Renal cortical epithelial cell (primary cell): Measurements from ENCODE around the gene OPCML. TPM values are rescaled to one million over a fixed set of nuclear protein-coding genes. Genes with fewer than 3 reads are reported as not detected.

Experiments
- DNase-seq: peaks from one replicate; pipeline ENCODE4 v3.0.0-alpha.2; 2011; ENCODE audit warnings: low read depth
- total RNA-seq: library from RNA; depleted of rRNA; stranded (reverse); fragments of >200 nt; gene quantifications from 2 replicates; pipeline ENCODE4 v1.2.3, GENCODE V29; 2014

OPCML gene
- total RNA-seq, 1 donor from 2014 or later: not detected

DNA sequence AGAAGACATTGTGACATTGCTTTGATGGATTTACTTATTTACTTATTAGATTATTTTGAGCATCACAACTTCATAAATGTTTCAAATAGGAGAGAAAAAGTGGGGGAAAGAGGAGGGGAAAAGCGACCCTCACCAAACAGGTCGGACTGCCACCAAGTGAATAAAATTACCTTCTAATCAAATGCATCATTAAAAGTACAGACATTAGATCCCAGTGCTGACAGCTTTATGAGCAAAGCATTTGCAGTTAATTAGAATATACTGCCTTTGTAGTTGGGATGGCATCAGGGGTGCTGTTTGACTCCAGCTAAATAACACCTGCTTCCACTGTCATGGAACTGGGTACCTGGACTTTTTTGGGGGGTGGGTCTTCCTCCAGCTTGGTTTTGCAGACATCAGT, 299.6 kb downstream of the OPCML start:
- no peak for DNase-seq

- DNase-seq: no peak
Observed at GRCh38 chr11:133230431-133230830, 301.9 kb downstream of the OPCML start.

DNA sequence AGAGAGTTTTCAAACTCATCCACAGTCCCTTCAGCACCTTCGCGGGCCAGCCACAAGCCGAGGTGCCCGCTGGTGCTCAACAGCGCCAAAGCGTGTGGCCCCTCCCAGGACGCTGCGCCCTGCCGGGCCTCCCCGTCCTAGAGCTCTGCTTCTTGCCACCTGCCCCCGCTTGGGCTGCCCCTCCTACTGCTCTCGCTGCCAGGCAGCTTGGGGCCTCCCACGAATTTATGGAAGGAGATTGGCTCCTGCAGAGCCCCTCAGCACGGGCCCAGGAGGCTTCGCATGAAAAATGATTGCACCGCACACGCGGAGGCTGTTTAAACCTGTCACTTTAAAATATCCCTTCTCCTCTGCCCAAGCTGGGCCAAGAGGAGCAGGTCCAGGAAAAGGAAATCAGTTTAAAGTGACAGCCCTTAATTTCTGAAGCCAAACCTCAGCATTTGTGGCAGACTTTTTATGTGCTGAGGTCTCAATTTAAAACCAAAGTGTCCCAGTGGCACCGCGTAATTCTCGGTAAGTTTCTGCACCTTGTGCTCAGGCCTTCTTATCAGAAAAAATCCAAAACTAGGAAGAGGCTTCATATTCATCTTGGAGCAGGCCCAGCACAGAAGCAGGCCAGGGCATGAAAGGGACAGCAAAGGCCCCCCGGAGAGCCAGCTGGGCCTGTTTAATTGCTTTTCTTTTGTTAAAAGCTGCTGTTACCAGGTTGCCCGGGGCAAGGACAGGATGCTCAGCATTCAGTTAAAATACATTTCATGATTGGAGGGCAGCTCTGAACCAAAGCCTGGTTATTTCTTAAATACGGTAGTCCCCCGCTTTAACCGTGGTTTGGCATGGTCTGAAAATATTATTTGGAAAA, 303.6 kb downstream of the OPCML start:
- no peak for DNase-seq

- DNase-seq: no peak
Observed at GRCh38 chr11:133227632-133228111, 304.6 kb downstream of the OPCML start.

DNA sequence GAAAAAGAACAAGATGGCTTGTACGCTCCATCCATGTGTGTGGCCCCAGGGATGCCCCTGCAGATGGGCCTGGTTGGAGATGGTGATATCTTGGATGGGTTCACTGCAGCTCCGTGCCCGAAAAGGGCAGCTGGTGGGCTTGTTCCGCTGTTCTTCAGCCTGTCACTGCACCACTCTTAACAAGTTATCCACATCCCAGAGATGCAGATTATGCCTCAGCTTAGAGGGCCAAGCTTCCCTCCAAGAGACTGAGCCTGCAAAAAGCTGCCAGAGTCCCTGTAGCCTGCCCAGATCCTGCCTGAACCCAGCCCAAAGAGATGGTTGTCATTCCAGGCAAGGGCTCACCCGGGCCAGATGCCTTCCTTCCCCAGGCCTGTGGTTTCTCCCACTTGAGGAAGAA, 308.0 kb downstream of the OPCML start:
- no peak for DNase-seq

GRCh38 chr11:133222425-133223330, 309.6 kb downstream of the OPCML start:
- DNase-seq: no peak

DNA sequence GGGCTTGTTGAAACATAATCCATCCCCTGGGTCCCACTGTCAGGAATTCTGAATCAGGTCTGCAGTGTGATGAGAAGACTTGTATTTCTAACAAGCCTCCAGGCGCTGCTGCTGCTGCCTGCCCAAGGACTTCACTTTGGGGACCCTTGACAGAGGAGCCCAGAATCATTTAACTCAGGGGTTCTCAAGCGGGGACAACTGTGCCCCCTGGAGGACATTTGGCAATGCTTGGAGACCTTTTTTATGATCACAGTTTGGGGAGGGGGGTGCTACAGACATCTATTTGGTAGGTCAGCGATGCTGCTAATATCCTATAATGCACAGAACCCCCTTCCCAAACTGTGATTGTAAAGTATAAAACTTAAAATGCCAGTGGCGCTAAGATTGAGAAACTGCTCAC, 312.8 kb downstream of the OPCML start:
- no peak for DNase-seq

- DNase-seq: no peak
Observed at GRCh38 chr11:133216813-133217212, 315.5 kb downstream of the OPCML start.

- DNase-seq: no peak
Observed at GRCh38 chr11:133215596-133216230, 316.6 kb downstream of the OPCML start.

DNA sequence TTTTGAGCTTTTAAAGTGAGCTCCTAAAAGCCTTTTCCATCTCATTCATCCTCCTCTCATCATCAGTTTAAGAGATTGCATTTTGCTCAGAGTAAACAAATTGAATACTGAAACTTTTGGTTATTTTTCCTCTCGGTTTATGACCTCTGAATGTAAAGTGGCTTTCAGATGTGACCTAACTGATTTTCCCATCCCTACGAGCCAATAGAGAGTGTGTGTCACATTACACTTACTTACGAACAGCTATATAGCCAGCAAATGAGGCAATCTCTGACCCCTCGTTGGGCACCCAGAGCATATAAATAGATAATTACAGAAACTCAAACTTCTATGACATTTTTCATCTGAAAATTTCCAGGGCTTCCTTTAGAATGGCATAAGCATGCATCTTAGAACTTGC, 317.7 kb downstream of the OPCML start:
- DNase-seq: no peak

DNA sequence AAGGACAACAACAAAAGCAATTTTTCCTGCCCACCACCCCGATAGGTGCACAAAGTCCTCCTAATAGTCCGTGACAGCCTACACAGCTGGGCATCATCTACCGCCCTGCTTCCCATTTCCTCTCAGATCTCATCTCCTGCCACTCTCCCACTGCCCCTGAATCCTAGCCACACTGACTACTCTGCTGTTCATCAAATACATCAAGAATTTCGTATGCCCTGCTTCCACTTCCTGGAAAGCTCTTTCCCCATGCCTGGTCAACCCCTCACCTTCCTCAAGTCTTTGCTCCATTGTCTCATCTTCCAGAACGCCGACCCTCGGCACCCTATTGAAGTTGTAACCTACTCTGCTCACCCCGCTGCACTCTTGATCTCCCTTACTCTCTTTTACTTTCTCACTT, 320.1 kb downstream of the OPCML start:
- no peak for DNase-seq

DNA sequence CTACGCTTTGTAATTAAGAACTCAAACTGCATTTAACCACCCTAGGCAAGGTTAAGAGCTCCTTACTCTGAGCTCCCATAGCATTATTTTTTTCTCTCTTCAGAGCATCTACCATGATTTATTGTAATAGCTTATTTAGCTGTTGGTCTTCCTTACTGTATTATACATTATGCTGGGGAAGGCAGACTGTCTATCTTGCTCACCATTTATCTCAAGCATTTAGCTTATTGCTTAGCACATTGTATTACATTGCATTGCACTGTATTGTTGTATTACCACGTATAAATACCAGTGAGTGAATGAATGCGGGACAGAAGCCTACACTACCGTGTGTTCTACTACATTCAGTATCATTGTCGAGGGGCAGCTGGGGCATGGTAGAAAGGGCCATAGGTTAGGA, 324.3 kb downstream of the OPCML start:
- DNase-seq: no peak

DNA sequence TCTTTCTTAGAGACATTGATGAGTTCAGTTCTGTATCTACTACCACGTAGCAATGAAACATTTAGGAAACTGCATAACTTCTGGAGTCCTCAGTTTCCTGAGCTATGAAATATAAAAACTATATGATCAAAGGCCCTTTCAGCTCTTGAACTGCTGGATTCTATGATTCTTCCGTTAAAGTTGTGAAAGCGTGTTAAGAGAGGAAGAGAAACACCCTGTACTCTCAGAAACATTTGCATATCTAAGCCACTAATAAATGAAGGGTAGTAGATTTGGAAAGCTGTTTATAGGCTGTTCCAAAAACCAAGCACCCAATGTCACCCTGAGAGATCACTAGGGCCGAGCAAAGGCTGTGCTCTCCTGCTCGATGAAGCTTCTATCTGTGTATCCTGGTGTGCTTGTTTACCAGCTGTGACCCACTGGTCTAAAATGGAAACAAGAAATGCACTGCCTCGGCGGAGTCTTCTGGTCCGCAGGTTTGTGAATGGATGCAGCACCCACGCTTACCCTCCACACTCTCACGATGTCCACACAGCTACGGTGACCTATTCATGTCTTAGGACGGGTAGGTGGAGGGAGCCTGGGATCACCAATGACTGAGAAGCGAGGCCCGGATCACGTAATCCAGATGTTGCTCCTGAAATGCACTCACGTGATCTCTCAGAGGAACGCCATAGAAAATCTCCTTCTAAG, 325.8 kb downstream of the OPCML start:
- no peak for DNase-seq

DNA sequence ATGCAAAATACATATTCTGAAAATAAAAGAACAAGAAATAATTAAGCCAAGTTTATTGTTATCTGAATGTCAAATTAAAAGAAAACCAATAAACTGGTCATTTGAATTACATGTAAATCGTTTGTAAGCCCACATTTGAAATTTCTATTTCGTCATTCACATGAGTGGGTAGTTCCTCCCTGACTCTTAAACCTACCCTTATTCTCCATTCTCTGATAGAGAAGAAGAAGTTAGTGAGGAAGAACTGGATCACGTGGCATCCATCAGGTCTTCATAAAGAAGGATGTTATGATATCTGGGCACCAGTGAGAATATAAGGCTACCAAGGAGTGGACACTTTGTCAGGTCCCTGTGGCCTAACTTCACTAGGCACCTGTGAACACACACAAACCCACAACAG, 328.1 kb downstream of the OPCML start:
- no peak for DNase-seq

DNA sequence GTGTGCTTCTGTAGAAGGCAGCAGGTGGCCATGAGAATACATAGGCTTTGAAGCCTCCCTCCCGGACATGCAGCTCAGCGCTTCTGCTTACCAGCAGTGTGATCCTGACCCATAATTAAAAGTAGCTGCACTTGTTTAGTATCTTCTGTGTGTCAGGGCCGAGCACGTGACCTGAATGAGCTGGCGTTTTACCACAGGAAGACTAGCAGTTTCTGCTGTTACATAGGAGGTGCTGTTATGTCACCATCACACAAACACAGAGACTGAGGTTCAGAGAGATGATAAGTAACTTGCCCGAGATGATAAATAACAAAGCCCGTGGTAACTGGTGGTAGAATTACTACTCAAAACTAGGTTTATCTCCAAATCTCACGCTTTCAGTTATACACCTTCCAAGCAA, 329.5 kb downstream of the OPCML start:
- no peak for DNase-seq

DNA sequence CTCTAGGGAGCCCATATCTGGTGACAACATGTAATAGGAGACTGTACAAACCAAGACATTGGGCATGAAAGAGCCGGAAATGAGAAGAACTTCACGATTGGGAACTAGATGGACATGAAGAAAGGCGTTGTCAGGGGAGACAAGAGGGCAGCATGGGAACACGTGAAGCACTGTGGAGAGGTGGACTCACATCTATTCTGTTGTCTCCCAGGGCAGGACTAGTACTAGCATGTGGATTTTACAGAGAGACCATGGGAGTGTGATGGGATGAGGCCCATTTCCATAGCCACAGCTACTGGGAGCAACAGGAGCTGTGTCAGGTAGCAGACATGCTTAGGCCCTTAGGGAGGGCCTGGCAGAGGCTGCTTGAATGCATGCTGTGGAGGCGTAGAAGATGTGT, 333.9 kb downstream of the OPCML start:
- no peak for DNase-seq

DNA sequence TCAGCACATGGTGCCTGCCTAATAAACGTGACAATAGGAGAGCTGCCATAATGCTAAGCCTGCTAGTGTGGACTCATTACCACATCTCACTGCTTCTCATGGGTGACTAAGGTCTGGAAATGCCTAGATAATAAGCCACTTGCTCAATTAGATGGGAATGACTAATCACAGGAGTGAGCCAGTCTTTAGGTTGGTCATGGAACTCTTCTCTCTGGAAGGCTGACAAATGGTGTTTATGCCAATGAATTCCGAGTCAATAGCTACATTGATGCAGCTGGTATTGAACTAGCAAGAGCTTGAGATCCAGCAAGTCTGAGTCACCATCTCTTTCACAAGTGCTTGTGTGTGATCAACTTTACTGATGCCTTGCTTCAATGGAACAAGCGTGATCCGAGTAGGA, 334.9 kb downstream of the OPCML start:
- no peak for DNase-seq

- DNase-seq: no peak
Observed at GRCh38 chr11:133191931-133192330, 340.4 kb downstream of the OPCML start.

GRCh38 chr11:133181667-133182066, 350.6 kb downstream of the OPCML start:
- DNase-seq: no peak

DNA sequence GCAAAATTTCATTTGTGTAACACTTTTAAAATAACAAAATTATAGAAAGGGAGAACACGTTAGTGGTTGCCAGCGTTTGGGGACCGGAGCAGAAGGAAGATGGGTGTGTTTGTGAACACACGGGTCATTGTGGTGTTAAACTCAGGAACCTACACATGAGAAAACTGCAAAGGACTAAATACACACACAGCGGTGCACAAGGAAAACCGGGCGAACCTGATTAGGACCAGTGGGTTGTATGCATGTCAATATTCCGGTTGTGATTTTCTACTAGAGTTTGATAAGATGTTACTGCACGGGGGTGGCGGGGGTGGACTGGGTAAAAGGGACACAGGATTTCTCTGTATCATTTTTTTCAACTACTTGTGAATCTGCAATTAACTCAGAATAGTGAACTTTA, 351.2 kb downstream of the OPCML start:
- no peak for DNase-seq

DNA sequence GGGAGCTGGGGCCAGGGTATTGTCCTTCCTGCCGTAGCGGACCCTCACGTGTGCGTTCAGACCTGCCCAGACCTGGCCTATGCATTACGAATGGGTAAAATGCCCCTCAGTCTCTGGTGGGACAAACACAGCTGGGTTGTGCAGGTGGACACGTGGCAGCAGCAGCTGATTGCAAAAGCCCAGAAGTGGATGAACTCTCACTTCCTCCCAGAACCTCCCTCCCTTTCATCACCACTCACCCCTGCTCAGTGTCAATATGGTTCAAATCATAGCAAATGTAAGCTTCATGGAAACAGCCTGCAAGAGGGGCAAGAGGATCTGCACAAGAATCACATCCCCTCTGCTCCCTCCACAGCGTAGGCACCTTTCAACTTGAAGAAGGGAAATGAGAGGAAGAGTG, 352.1 kb downstream of the OPCML start:
- DNase-seq: no peak

GRCh38 chr11:133176748-133177147, 355.6 kb downstream of the OPCML start:
- DNase-seq: no peak
